ENCODE results near the gene NOXO1. TPM values are rescaled to one million over a fixed set of nuclear protein-coding genes. Genes with fewer than 3 reads are reported as not detected.
A peak's percentile ranks its signal among the peaks of the same experiment; 100 is the strongest.

The NOXO1 gene
- total and polyA plus RNA-seq, 10 of the 15 experiments (the other 5 are each of a cell fraction or from before 2014, with no cell fraction given): 0.09 to 0.76 (median 0.26) TPM; not detected in 4

GRCh38 chr16:1971796-1972489 lies 9.3 kb downstream of the NOXO1 start, which contains the start of gene TBL3 (continued):
- peak; percentile 62 to 85 for TF ChIP-seq EGR1 (IDR thresholded peaks at IDR 0.05; ENCODE audit: borderline replicate concordance in 1 of 2, low read depth in 2 of 2, low read length in 2 of 2)
- no peak for TF ChIP-seq BCLAF1 (IDR thresholded peaks at IDR 0.05)
- peak; percentile 100 for TF ChIP-seq CREB1 (IDR thresholded peaks at IDR 0.05; ENCODE audit: low read depth)
- peak; percentile 87 for TF ChIP-seq MXI1 (IDR thresholded peaks at IDR 0.05; ENCODE audit: low read depth, low read length)
- TF ChIP-seq, protein P1, sequence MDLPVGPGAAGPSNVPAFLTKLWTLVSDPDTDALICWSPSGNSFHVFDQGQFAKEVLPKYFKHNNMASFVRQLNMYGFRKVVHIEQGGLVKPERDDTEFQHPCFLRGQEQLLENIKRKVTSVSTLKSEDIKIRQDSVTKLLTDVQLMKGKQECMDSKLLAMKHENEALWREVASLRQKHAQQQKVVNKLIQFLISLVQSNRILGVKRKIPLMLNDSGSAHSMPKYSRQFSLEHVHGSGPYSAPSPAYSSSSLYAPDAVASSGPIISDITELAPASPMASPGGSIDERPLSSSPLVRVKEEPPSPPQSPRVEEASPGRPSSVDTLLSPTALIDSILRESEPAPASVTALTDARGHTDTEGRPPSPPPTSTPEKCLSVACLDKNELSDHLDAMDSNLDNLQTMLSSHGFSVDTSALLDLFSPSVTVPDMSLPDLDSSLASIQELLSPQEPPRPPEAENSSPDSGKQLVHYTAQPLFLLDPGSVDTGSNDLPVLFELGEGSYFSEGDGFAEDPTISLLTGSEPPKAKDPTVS (IDR thresholded peaks at IDR 0.05; ENCODE audit: low read depth, low read length): 0 out of 2 replicates have a peak, but pooled peaks have one; percentile 55
- peak; percentile 100 for TF ChIP-seq YY1 (IDR thresholded peaks at IDR 0.05; ENCODE audit: low read depth, low read length)
- TF ChIP-seq CTCF (IDR thresholded peaks at IDR 0.05 in 2 of 3, conservative IDR thresholded peaks at IDR 0.05 in 1 of 3; ENCODE audit: control insufficient read depth in 2 of 3, extremely low read depth in 1 of 3, insufficient read depth in 1 of 3, low read depth in 3 of 3, low read length in 3 of 3): no peak
- peak; percentile 51; the same call in 1 of the 2 replicates for TF ChIP-seq SREBF1 (IDR thresholded peaks at IDR 0.05; ENCODE audit: low read length)
- no peak for TF ChIP-seq STAT3 (IDR thresholded peaks at IDR 0.05; ENCODE audit: low read depth, low read length)
- TF ChIP-seq, protein P2, sequence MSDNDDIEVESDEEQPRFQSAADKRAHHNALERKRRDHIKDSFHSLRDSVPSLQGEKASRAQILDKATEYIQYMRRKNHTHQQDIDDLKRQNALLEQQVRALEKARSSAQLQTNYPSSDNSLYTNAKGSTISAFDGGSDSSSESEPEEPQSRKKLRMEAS (IDR thresholded peaks at IDR 0.05; ENCODE audit: low read depth, low read length): peak; percentile 93
- TF ChIP-seq CREM (IDR thresholded peaks at IDR 0.05; ENCODE audit: low read depth): peak; percentile 100
- TF ChIP-seq CEBPB (IDR thresholded peaks at IDR 0.05; ENCODE audit: borderline replicate concordance in 1 of 2, low read depth in 2 of 2, low read length in 2 of 2): no peak
- TF ChIP-seq CBX5 (IDR thresholded peaks at IDR 0.05; ENCODE audit: low read depth): no peak
- TF ChIP-seq ZNF217 (IDR thresholded peaks at IDR 0.05): no peak
- TF ChIP-seq, protein P3, sequence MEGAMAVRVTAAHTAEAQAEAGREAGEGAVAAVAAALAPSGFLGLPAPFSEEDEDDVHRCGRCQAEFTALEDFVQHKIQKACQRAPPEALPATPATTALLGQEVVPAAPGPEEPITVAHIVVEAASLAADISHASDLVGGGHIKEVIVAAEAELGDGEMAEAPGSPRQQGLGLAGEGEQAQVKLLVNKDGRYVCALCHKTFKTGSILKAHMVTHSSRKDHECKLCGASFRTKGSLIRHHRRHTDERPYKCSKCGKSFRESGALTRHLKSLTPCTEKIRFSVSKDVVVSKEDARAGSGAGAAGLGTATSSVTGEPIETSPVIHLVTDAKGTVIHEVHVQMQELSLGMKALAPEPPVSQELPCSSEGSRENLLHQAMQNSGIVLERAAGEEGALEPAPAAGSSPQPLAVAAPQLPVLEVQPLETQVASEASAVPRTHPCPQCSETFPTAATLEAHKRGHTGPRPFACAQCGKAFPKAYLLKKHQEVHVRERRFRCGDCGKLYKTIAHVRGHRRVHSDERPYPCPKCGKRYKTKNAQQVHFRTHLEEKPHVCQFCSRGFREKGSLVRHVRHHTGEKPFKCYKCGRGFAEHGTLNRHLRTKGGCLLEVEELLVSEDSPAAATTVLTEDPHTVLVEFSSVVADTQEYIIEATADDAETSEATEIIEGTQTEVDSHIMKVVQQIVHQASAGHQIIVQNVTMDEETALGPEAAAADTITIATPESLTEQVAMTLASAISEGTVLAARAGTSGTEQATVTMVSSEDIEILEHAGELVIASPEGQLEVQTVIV (IDR thresholded peaks at IDR 0.05; ENCODE audit: borderline replicate concordance, partially characterized antibody): peak; percentile 79
- TF ChIP-seq STAT1 (conservative IDR thresholded peaks at IDR 0.05): peak; percentile 98
- peak; percentile 97 for TF ChIP-seq SIN3A (IDR thresholded peaks at IDR 0.05; ENCODE audit: low read depth, low read length)
- TF ChIP-seq CBX3 (IDR thresholded peaks at IDR 0.05; ENCODE audit: borderline replicate concordance, low read depth): no peak
- no peak for TF ChIP-seq RAD21 (IDR thresholded peaks at IDR 0.05; ENCODE audit: insufficient read depth, low read depth, low read length)
- no peak for TF ChIP-seq FOXK2 (IDR thresholded peaks at IDR 0.05)
- TF ChIP-seq ZNF274 (IDR thresholded peaks at IDR 0.05; ENCODE audit: insufficient read depth, insufficient read length): no peak
- peak; percentile 96 for TF ChIP-seq POLR2AphosphoS5 (IDR thresholded peaks at IDR 0.05; ENCODE audit: low read length)

Data from GM12878 (cell line).